K562 (cell line): ENCODE data around the gene PRR7. TPM values are rescaled to one million over a fixed set of nuclear protein-coding genes. Genes with fewer than 3 reads are reported as not detected.

Source experiments
- DACH1 ChIP-seq: fragments of 450-650 bp; IDR thresholded peaks from 2 replicates; pipeline ENCODE4 v1.6.1; 2018; ENCODE audit not compliant: partially characterized antibody
- DMBX1 ChIP-seq: fragments of 250-450 bp; sonication (Bioruptor Pico); IDR thresholded peaks from 2 replicates; pipeline ENCODE4 v1.8.0; 2022; ENCODE audit warnings: inconsistent platforms, mild to moderate bottlenecking, moderate library complexity, borderline replicate concordance
- ELF2 ChIP-seq: fragments of 250-450 bp; sonication (Bioruptor Pico); IDR thresholded peaks from 2 replicates; pipeline ENCODE4 v1.5.0; 2021; ENCODE audit warnings: mild to moderate bottlenecking
- GABPA ChIP-seq: fragments of 200-800 bp; sonication (Bioruptor generic); conservative IDR thresholded peaks from 2 replicates; pipeline ENCODE4 v1.6.1; 2016; ENCODE audit warnings: low read depth, missing genetic modification characterization, missing compliant biosample characterization
- GATA2 ChIP-seq: sonication (generic); formaldehyde crosslinking; IDR thresholded peaks from 2 replicates; pipeline ENCODE4 v1.4.0; 2020; ENCODE audit warnings: mild to moderate bottlenecking, missing genetic modification reagents
- LCOR ChIP-seq: sonication (generic); formaldehyde crosslinking; IDR thresholded peaks from 2 replicates; pipeline ENCODE4 v1.8.0; 2022; ENCODE audit warnings: mild to moderate bottlenecking, missing genetic modification reagents
- MBD2 ChIP-seq: sonication (generic); IDR thresholded peaks from 2 replicates; pipeline ENCODE4 v1.6.1; 2016; ENCODE audit warnings: low read depth, borderline replicate concordance
- MECOM ChIP-seq: fragments of 250-450 bp; sonication (Bioruptor Pico); IDR thresholded peaks from 2 replicates; pipeline ENCODE4 v1.8.0; 2022; ENCODE audit warnings: inconsistent platforms
- NCOA4 ChIP-seq: fragments of 450-650 bp; IDR thresholded peaks from 2 replicates; pipeline ENCODE4 v1.6.1; 2018; ENCODE audit warnings: mild to moderate bottlenecking; ENCODE audit not compliant: partially characterized antibody
- PHF21A ChIP-seq: fragments of 450-650 bp; IDR thresholded peaks from 2 replicates; pipeline ENCODE4 v1.6.1; 2017; ENCODE audit warnings: low read depth, borderline replicate concordance
- RAD51 ChIP-seq: fragments of 450-650 bp; IDR thresholded peaks from 2 replicates; pipeline ENCODE4 v1.7.1; 2016; ENCODE audit warnings: low read depth, mild to moderate bottlenecking, borderline replicate concordance
- RBBP5 ChIP-seq: fragments of 200-600 bp; sonication (generic); IDR thresholded peaks from 2 replicates; pipeline ENCODE4 v1.6.1; 2012; ENCODE audit warnings: borderline replicate concordance, mild to moderate bottlenecking, low read length, control low read depth, inconsistent platforms; ENCODE audit not compliant: insufficient read depth, poor library complexity, severe bottlenecking
- RHOXF2B ChIP-seq: fragments of 250-450 bp; sonication (Bioruptor Pico); conservative IDR thresholded peaks from 2 replicates; pipeline ENCODE4 v1.5.1; 2021
- SIN3B ChIP-seq: fragments of 450-650 bp; IDR thresholded peaks from 2 replicates; pipeline ENCODE4 v1.6.1; 2017; ENCODE audit warnings: low read depth, mild to moderate bottlenecking, moderate library complexity
- TAL1 ChIP-seq: fragments of 450-650 bp; IDR thresholded peaks from 2 replicates; pipeline ENCODE4 v1.6.1; 2016; ENCODE audit warnings: mild to moderate bottlenecking
- TCF7 ChIP-seq: sonication (generic); IDR thresholded peaks from 2 replicates; pipeline ENCODE4 v1.6.1; 2016; ENCODE audit warnings: antibody characterized with exemption, borderline replicate concordance
- XRCC5 ChIP-seq: fragments of 200-400 bp; formaldehyde crosslinking; IDR thresholded peaks from 2 replicates; pipeline ENCODE4 v1.6.1; 2017; ENCODE audit warnings: low read depth, mild to moderate bottlenecking, low read length
- ZBTB17 ChIP-seq: fragments of 450-650 bp; formaldehyde crosslinking; IDR thresholded peaks from 2 replicates; pipeline ENCODE4 v1.4.0; 2020; ENCODE audit warnings: mild to moderate bottlenecking
- ZNF146 ChIP-seq: IDR thresholded peaks from one replicate; pipeline ENCODE4 v1.6.1; 2018; ENCODE audit warnings: missing compliant biosample characterization; ENCODE audit not compliant: unreplicated experiment
- ZNF184 ChIP-seq: sonication (generic); formaldehyde crosslinking; IDR thresholded peaks from 2 replicates; pipeline ENCODE4 v1.5.0; 2020; ENCODE audit warnings: missing genetic modification reagents
- ZNF583 ChIP-seq: fragments of 250-450 bp; sonication (Bioruptor Pico); IDR thresholded peaks from 2 replicates; pipeline ENCODE4 v1.4.0; 2020
- ZNF695 ChIP-seq: fragments of 450-650 bp; formaldehyde crosslinking; IDR thresholded peaks from 2 replicates; pipeline ENCODE4 v1.4.0; 2020; ENCODE audit warnings: mild to moderate bottlenecking, moderate library complexity
- polyA plus RNA-seq, 8 experiments: library from polyadenylated mRNA; depleted of rRNA in 4 of 8; stranded (reverse) in 5 of 8; unstranded in 3 of 8; fragments of >200 nt; fragmentation: Nextera tagmentation in 2 of 8; fragmentation: Illumina TruSeq in 1 of 8; extraction: Ambion mirVana in 2 of 8; extraction: Trizol in 1 of 8; gene quantifications; 2 replicates each; pipeline versions ENCODE4 v1.2.1 to v1.2.3, GENCODE V29; 2011 to 2014; ENCODE audit warnings: inconsistent platforms in 1 of 8, missing spikeins in 1 of 8
- total RNA-seq, 7 experiments: library from RNA; depleted of rRNA in 6 of 7; stranded (reverse); fragments of >200 nt in 6 of 7; fragmentation: Illumina TruSeq in 2 of 7; extraction: Trizol in 2 of 7; gene quantifications; 2 replicates each; pipeline versions ENCODE4 v1.2.1 to v1.2.3, GENCODE V29; 2011 to 2021; ENCODE audit warnings: low replicate concordance in 1 of 7
- TF ChIP-seq, protein P1 (sequence below): IDR thresholded peaks from 2 replicates; pipeline ENCODE4 v1.6.1; 2014; ENCODE audit warnings: antibody characterized with exemption
- TF ChIP-seq, protein P2 (sequence below): fragments of 450-650 bp; IDR thresholded peaks from 2 replicates; pipeline ENCODE4 v1.6.1; 2017; ENCODE audit warnings: antibody characterized with exemption, mild to moderate bottlenecking

Gene PRR7
- total and polyA plus RNA-seq, 9 of the 15 experiments (the other 6 are each of a cell fraction or from before 2014, with no cell fraction given), result 0.80 to 11.3 (median 10.4) TPM; not detected in 4

DNA sequence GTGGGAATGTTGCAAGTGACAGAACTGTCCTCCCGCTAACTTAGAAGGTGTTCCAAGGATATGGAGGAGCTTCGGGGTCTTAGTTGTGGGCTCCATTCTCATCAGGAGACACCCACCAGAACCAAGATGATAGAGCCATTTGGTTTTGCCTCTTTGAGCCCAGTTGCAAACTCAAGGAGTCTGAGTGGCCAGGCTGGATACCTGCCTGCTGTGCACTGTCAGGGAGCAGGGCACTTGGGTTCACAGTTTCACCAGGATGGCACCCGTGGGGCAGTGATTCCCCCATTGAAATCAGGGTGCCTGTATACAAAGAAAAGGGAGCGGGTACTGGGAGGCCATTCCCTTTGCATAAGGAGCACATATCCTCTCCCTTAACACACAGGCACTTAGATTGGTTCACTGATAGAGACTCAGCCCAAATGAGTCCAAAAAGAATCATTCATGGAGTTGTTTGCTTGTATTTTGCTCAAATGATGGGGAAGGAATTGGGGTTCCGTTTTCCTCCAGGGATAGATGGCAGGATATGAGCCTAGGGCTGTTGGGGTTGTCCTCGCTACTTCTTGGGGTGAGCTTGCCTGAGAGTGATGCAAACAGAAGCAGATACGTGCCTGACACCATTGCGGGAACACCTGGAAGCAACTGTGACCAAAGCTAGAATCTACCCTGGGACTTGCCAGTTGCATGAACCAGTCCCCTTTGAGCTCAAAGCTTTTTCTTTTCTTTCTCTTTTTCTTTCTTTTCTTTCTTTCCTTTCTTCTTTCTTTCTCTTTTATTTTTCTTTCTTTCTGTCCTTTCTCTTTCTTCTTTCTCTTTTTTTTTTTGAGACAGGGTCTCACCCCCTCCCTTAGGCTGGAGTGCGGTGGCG lies 1.3 kb upstream of the PRR7 start (continued):
- TF ChIP-seq RBBP5 (no peak), GABPA (tag) (no peak), TCF7 (no peak), LCOR (no peak), MBD2 (no peak), XRCC5 (peak; percentile 56; the same call in 1 of the 2 replicates), RHOXF2B (CRISPR knock-in tag) (no peak), PHF21A (no peak), ZNF695 (CRISPR knock-in tag) (no peak; the same call in 1 of the 2 replicates), RAD51 (no peak), ZNF146 (CRISPR knock-in tag) (no peak), ELF2 (CRISPR knock-in tag) (no peak), ZNF583 (CRISPR knock-in tag) (no peak), ZBTB17 (no peak), DMBX1 (CRISPR knock-in tag) (no peak), TAL1 (no peak), SIN3B (no peak), GATA2 (CRISPR knock-in tag) (peak; percentile 73), MECOM (CRISPR knock-in tag) (no peak), ZNF184 (CRISPR knock-in tag) (no peak), DACH1 (no peak), NCOA4 (no peak)
- TF ChIP-seq, protein P1, sequence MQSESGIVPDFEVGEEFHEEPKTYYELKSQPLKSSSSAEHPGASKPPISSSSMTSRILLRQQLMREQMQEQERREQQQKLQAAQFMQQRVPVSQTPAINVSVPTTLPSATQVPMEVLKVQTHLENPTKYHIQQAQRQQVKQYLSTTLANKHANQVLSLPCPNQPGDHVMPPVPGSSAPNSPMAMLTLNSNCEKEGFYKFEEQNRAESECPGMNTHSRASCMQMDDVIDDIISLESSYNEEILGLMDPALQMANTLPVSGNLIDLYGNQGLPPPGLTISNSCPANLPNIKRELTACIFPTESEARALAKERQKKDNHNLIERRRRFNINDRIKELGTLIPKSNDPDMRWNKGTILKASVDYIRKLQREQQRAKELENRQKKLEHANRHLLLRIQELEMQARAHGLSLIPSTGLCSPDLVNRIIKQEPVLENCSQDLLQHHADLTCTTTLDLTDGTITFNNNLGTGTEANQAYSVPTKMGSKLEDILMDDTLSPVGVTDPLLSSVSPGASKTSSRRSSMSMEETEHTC, result no peak
- TF ChIP-seq, protein P2, sequence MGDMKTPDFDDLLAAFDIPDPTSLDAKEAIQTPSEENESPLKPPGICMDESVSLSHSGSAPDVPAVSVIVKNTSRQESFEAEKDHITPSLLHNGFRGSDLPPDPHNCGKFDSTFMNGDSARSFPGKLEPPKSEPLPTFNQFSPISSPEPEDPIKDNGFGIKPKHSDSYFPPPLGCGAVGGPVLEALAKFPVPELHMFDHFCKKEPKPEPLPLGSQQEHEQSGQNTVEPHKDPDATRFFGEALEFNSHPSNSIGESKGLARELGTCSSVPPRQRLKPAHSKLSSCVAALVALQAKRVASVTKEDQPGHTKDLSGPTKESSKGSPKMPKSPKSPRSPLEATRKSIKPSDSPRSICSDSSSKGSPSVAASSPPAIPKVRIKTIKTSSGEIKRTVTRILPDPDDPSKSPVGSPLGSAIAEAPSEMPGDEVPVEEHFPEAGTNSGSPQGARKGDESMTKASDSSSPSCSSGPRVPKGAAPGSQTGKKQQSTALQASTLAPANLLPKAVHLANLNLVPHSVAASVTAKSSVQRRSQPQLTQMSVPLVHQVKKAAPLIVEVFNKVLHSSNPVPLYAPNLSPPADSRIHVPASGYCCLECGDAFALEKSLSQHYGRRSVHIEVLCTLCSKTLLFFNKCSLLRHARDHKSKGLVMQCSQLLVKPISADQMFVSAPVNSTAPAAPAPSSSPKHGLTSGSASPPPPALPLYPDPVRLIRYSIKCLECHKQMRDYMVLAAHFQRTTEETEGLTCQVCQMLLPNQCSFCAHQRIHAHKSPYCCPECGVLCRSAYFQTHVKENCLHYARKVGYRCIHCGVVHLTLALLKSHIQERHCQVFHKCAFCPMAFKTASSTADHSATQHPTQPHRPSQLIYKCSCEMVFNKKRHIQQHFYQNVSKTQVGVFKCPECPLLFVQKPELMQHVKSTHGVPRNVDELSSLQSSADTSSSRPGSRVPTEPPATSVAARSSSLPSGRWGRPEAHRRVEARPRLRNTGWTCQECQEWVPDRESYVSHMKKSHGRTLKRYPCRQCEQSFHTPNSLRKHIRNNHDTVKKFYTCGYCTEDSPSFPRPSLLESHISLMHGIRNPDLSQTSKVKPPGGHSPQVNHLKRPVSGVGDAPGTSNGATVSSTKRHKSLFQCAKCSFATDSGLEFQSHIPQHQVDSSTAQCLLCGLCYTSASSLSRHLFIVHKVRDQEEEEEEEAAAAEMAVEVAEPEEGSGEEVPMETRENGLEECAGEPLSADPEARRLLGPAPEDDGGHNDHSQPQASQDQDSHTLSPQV, result no peak
